GM12891 (cell line): Measurements from ENCODE around the gene TAF10.
A peak's percentile ranks its signal among the peaks of the same experiment; 100 is the strongest.

Source experiments
- PAX5 ChIP-seq: IDR thresholded peaks from 2 replicates; pipeline ENCODE4 v1.6.1; 2011; ENCODE audit warnings: low read length, moderate library complexity, mild to moderate bottlenecking; ENCODE audit not compliant: insufficient read depth, severe bottlenecking
- POLR2A ChIP-seq: IDR thresholded peaks from 2 replicates; pipeline ENCODE4 v1.6.1; 2011; ENCODE audit warnings: low read depth, low read length, control low read depth
- POLR2AphosphoS5 ChIP-seq: IDR thresholded peaks from 2 replicates; pipeline ENCODE4 v1.6.1; 2011; ENCODE audit warnings: low read depth, low read length, control low read depth
- POU2F2 ChIP-seq: IDR thresholded peaks from 2 replicates; pipeline ENCODE4 v1.6.1; 2011; ENCODE audit warnings: low read depth, mild to moderate bottlenecking, control low read depth, low read length, moderate library complexity
- SPI1 ChIP-seq: IDR thresholded peaks from 2 replicates; pipeline ENCODE4 v1.6.1; 2011; ENCODE audit warnings: low read depth, low read length, control low read depth
- TAF1 ChIP-seq: IDR thresholded peaks from 2 replicates; pipeline ENCODE4 v1.6.1; 2011; ENCODE audit warnings: low read depth, low read length, control low read depth

DNA sequence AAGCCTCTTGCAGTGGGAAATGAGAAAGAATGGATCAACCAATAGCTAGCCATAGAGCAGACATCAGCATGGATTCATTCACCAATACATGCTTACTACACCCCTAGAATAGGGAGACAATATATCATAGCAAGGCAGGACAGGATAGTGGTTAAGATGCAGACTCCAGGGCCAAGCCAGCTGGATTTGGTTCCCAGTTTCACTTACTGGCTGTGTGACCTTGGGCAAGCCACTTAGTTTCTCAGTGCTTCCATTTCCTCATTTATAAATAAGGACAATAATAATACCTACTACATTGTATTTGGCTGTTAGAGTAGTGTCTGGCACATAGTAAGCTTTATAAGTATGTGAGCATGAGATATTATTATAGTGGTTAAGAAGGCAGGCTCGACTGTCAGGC lies 36.5 kb upstream of the TAF10 start:
- TF ChIP-seq POLR2A, result no peak
- no peak for TF ChIP-seq POLR2AphosphoS5
- no peak for TF ChIP-seq TAF1
- peak; percentile 35; the same call in 1 of the 2 replicates for TF ChIP-seq SPI1
- TF ChIP-seq POU2F2, result no peak
- TF ChIP-seq PAX5, result no peak
